Large intestine (tissue), 3 donors: ENCODE measurements around the gene C6orf62. TPM values are rescaled to one million over a fixed set of nuclear protein-coding genes. Genes with fewer than 3 reads are reported as not detected.
"Not testable (repeated sequence)": the region's sequence is repeated elsewhere in the genome, so short reads cannot be mapped to it uniquely, and the experiment has no call there.

Source experiments
- DNase-seq, 2 donors: peaks; one replicate each; pipeline versions ENCODE4 v3.0.0 to v3.0.0-alpha.2; 2013
- H3K27ac ChIP-seq: one replicate; pipeline ENCODE4 v1.5.1; 2013; ENCODE audit warnings: low read length
- H3K27me3 ChIP-seq: 2 replicates; pipeline ENCODE4 v1.6.1; 2013; ENCODE audit warnings: low read length; ENCODE audit not compliant: control insufficient read depth, insufficient read depth
- H3K36me3 ChIP-seq: 2 replicates; pipeline ENCODE4 v1.6.1; 2013; ENCODE audit warnings: low read length; ENCODE audit not compliant: control insufficient read depth, insufficient read depth
- H3K4me1 ChIP-seq: one replicate; pipeline ENCODE4 v1.6.1; 2013; ENCODE audit warnings: low read length; ENCODE audit not compliant: control insufficient read depth, insufficient read depth
- H3K4me3 ChIP-seq: one replicate; pipeline ENCODE4 v1.5.1; 2013; ENCODE audit warnings: low read length
- H3K9me3 ChIP-seq: one replicate; pipeline ENCODE4 v1.6.1; 2013; ENCODE audit warnings: mild to moderate bottlenecking, low read depth, low read length, moderate library complexity; ENCODE audit not compliant: control insufficient read depth
- WGBS: methylation state at CpG from one replicate; pipeline ENCODE4 v1.1.5; 2013; ENCODE audit warnings: low lambda C conversion rate; ENCODE audit not compliant: insufficient coverage; 5-methylcytosine and 5-hydroxymethylcytosine counted together
- polyA plus RNA-seq: library from polyadenylated mRNA; unstranded; fragments of 120-200 nt; gene quantifications from one replicate; pipeline ENCODE4 v1.2.1, GENCODE V29; 2013

The C6orf62 gene
- polyA plus RNA-seq, 1 donor = 84.4 TPM

- no peak overlapping the region for H3K4me3 ChIP-seq
- WGBS = no CpG with 5 or more reads among the region's 4 CpGs
- no peak overlapping the region for H3K27ac ChIP-seq
- no peak for DNase-seq
- H3K36me3 ChIP-seq = peaks cover 55% of the 10 kb centered on the region
- H3K4me1 ChIP-seq = no peaks in the 10 kb centered on the region
- no peaks in the 10 kb centered on the region for H3K27me3 ChIP-seq
- no peaks in the 10 kb centered on the region for H3K9me3 ChIP-seq
Measured at GRCh38 chr6:24702720-24703282, 16.2 kb downstream of the C6orf62 start.

- Histone ChIP-seq H3K36me3 (peaks cover 29% of the 10 kb centered on the region), H3K4me3 (no peak overlapping the region), H3K9me3 (no peaks in the 10 kb centered on the region), H3K27ac (no peak overlapping the region), H3K4me1 (no peaks in the 10 kb centered on the region), H3K27me3 (no peaks in the 10 kb centered on the region)
- WGBS = 40% methylated on average over 1 of the region's 3 CpGs
- no peak for DNase-seq
Measured at GRCh38 chr6:24699521-24700359, 19.2 kb downstream of the C6orf62 start.

GRCh38 chr6:24696097-24696496, 22.9 kb downstream of the C6orf62 start:
- no CpG with 5 or more reads among the region's 2 CpGs for WGBS
- H3K27me3 ChIP-seq = no peaks in the 10 kb centered on the region

GRCh38 chr6:24695635-24696034, 23.3 kb downstream of the C6orf62 start:
- not testable (repeated sequence) for H3K9me3 ChIP-seq, H3K4me3 ChIP-seq, H3K27ac ChIP-seq, H3K4me1 ChIP-seq, H3K27me3 ChIP-seq, H3K36me3 ChIP-seq
- DNase-seq = peak; percentile 7 to 44
- WGBS = no CpG with 5 or more reads among the region's 8 CpGs

More at GRCh38 chr6:24696097-24696496, 22.9 kb downstream of the C6orf62 start:
- H3K9me3 ChIP-seq = no peaks in the 10 kb centered on the region
- no peaks in the 10 kb centered on the region for H3K4me1 ChIP-seq
- H3K27ac ChIP-seq = no peak overlapping the region
- DNase-seq = no peak
- H3K36me3 ChIP-seq = peaks cover 6% of the 10 kb centered on the region
- H3K4me3 ChIP-seq = no peak overlapping the region

- H3K36me3 ChIP-seq = peaks cover 5% of the 10 kb centered on the region
- WGBS = 100% methylated on average over 1 of the region's 1 CpG
- no peak for DNase-seq
- H3K4me1 ChIP-seq = no peaks in the 10 kb centered on the region
- no peak overlapping the region for H3K4me3 ChIP-seq
- no peaks in the 10 kb centered on the region for H3K27me3 ChIP-seq
- no peak overlapping the region for H3K27ac ChIP-seq
- H3K9me3 ChIP-seq = no peaks in the 10 kb centered on the region
Measured at GRCh38 chr6:24694198-24694597, 24.8 kb downstream of the C6orf62 start.

GRCh38 chr6:24692848-24693592, 25.9 kb downstream of the C6orf62 start:
- Histone ChIP-seq H3K36me3 (no peaks in the 10 kb centered on the region), H3K27ac (no peak overlapping the region), H3K4me1 (no peaks in the 10 kb centered on the region), H3K4me3 (no peak overlapping the region), H3K27me3 (no peaks in the 10 kb centered on the region), H3K9me3 (no peaks in the 10 kb centered on the region)
- no CpG with 5 or more reads among the region's 2 CpGs for WGBS
- no peak for DNase-seq

- no peaks in the 10 kb centered on the region for H3K27me3 ChIP-seq
- no CpG with 5 or more reads among the region's 3 CpGs for WGBS
- no peaks in the 10 kb centered on the region for H3K36me3 ChIP-seq
- H3K4me3 ChIP-seq = no peak overlapping the region
- no peak for DNase-seq
- no peak overlapping the region for H3K27ac ChIP-seq
- no peaks in the 10 kb centered on the region for H3K9me3 ChIP-seq
- no peaks in the 10 kb centered on the region for H3K4me1 ChIP-seq
Measured at GRCh38 chr6:24692415-24692814, 26.5 kb downstream of the C6orf62 start.

- WGBS = no CpG with 5 or more reads among the region's 4 CpGs
- Histone ChIP-seq H3K4me1 (no peaks in the 10 kb centered on the region), H3K27ac (no peak overlapping the region), H3K36me3 (no peaks in the 10 kb centered on the region), H3K4me3 (no peak overlapping the region), H3K9me3 (no peaks in the 10 kb centered on the region), H3K27me3 (no peaks in the 10 kb centered on the region)
- DNase-seq = no peak
Measured at GRCh38 chr6:24692003-24692402, 27.0 kb downstream of the C6orf62 start.

GRCh38 chr6:24691550-24691949, 27.4 kb downstream of the C6orf62 start:
- Histone ChIP-seq H3K27me3 (no peaks in the 10 kb centered on the region), H3K4me1 (no peaks in the 10 kb centered on the region), H3K36me3 (no peaks in the 10 kb centered on the region), H3K27ac (no peak overlapping the region), H3K4me3 (no peak overlapping the region), H3K9me3 (no peaks in the 10 kb centered on the region)
- DNase-seq = no peak
- WGBS = 75% methylated on average over 1 of the region's 3 CpGs

GRCh38 chr6:24690593-24690992, 28.4 kb downstream of the C6orf62 start:
- Histone ChIP-seq H3K27ac (no peak overlapping the region), H3K27me3 (no peaks in the 10 kb centered on the region), H3K36me3 (no peaks in the 10 kb centered on the region), H3K4me1 (no peaks in the 10 kb centered on the region), H3K9me3 (no peaks in the 10 kb centered on the region), H3K4me3 (no peak overlapping the region)
- no peak for DNase-seq
- WGBS = no CpG with 5 or more reads among the region's 1 CpG
